GM18508 (cell line): ENCODE measurements around the gene ZNF652.
"Not testable (repeated sequence)": the region's sequence is repeated elsewhere in the genome, so short reads cannot be mapped to it uniquely, and the experiment has no call there.

ENCODE experiments used
- ATAC-seq: cut with Tn5 transposase; IDR thresholded peaks from one replicate; pipeline ENCODE4 v1.9.1; 2021; ENCODE audit warnings: moderate number of reproducible peaks; ENCODE audit not compliant: insufficient read depth, unreplicated experiment

ZNF652 gene

GRCh38 chr17:49318435-49318965 is 43.5 kb downstream of the ZNF652 start:
- no peak for ATAC-seq

GRCh38 chr17:49316889-49317675 is 45.0 kb downstream of the ZNF652 start:
- no peak for ATAC-seq

GRCh38 chr17:49316258-49316570 is 45.8 kb downstream of the ZNF652 start:
- no peak for ATAC-seq

GRCh38 chr17:49315551-49316257 is 46.3 kb downstream of the ZNF652 start:
- no peak for ATAC-seq

- ATAC-seq = no peak
These were observed 49.3 kb downstream of the ZNF652 start for GRCh38 chr17:49312722-49313121.

GRCh38 chr17:49299996-49300395 is 62.1 kb downstream of the ZNF652 start:
- ATAC-seq = no peak

GRCh38 chr17:49298371-49298976 is 63.6 kb downstream of the ZNF652 start:
- ATAC-seq = no peak

GRCh38 chr17:49297141-49297540 is 64.9 kb downstream of the ZNF652 start:
- ATAC-seq = no peak

GRCh38 chr17:49294122-49294521 is 67.9 kb downstream of the ZNF652 start:
- no peak for ATAC-seq

GRCh38 chr17:49292901-49293300 is 69.1 kb downstream of the ZNF652 start:
- no peak for ATAC-seq

- ATAC-seq = no peak
These were observed 70.1 kb downstream of the ZNF652 start for GRCh38 chr17:49291929-49292328.

- no peak for ATAC-seq
These were observed 71.2 kb downstream of the ZNF652 start for GRCh38 chr17:49290690-49291359.

GRCh38 chr17:49288388-49288787 is 73.7 kb downstream of the ZNF652 start:
- ATAC-seq = no peak

- ATAC-seq = no peak
These were observed 74.6 kb downstream of the ZNF652 start for GRCh38 chr17:49287481-49287880.

GRCh38 chr17:49286261-49286973 is 75.6 kb downstream of the ZNF652 start:
- not testable (repeated sequence) for ATAC-seq

GRCh38 chr17:49285716-49286115 is 76.3 kb downstream of the ZNF652 start:
- no peak for ATAC-seq

- ATAC-seq = no peak
These were observed 81.1 kb downstream of the ZNF652 start for GRCh38 chr17:49280918-49281317.

- ATAC-seq = no peak
These were observed 82.0 kb downstream of the ZNF652 start for GRCh38 chr17:49280061-49280460.

GRCh38 chr17:49279263-49280015 is 82.6 kb downstream of the ZNF652 start:
- ATAC-seq = not testable (repeated sequence)
